ENCODE data around the gene EPHB6. TPM values are rescaled to one million over a fixed set of nuclear protein-coding genes. Genes with fewer than 3 reads are reported as not detected.

The EPHB6 gene
- total RNA-seq, 2 experiments from 2014 or later, result 7.0 TPM

GRCh38 chr7:142865766-142866165 is 10.9 kb downstream of the EPHB6 start:
- Mint-ChIP-seq H3K27me3 (ENCODE audit: low read depth) (no peaks in the 10 kb centered on the region), H3K4me3 (no peak overlapping the region), H3K36me3 (ENCODE audit: low read depth) (no peaks in the 10 kb centered on the region), H3K4me1 (ENCODE audit: low read depth) (peaks cover 6% of the 10 kb centered on the region), H3K27ac (no peak overlapping the region), H3K9me3 (ENCODE audit: insufficient read depth) (no peaks in the 10 kb centered on the region)
- ATAC-seq (no peak), DNase-seq (peak; percentile 14)
- ChIA-PET POLR2A (interaction anchor here (2.1 kb wide), 1 partner anchor 11 kb away, joined by 6 read pairs; the partner anchor contains the start of gene EPHB6), CTCF (interaction anchor here (0.7 to 1.9 kb wide), 7 partner anchors 12 to 335 kb away, joined by 3 to 6 read pairs (median 5); no protein-coding TSS in a partner anchor)

DNA sequence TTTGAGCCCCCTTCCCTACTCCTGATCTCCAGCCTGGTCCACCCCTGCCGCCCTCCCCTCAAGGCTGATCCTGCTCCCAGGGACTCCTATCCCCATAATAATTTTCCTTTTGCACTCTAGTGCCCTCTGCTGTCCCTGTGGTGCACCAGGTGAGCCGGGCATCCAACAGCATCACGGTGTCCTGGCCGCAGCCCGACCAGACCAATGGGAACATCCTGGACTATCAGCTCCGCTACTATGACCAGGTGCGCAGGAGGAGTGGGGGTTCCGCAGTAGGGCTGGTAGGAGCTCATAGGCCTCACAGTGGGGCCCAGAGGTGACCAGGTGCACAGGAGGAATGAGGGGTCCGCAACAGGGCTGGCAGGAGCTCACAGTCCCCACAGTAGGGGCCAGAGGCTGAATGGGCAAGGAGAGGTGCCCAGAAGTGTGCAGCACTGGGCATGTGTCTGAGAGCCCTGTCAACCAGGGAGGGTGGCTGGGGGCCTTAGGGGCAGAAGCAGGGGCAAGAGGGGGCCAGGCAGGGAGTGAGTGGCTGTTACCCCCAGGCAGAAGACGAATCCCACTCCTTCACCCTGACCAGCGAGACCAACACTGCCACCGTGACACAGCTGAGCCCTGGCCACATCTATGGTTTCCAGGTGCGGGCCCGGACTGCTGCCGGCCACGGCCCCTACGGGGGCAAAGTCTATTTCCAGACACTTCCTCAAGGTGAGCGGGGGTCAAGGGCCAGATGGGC is 11.7 kb downstream of the EPHB6 start:
- H3K4me1 Mint-ChIP-seq (ENCODE audit: low read depth), result peaks cover 6% of the 10 kb centered on the region
- CTCF ChIA-PET, result interaction anchor here (0.7 to 1.9 kb wide), 7 partner anchors 13 to 336 kb away, joined by 3 to 6 read pairs (median 5); no protein-coding TSS in a partner anchor
- H3K27ac Mint-ChIP-seq, result no peak overlapping the region
- H3K9me3 Mint-ChIP-seq (ENCODE audit: insufficient read depth), result no peaks in the 10 kb centered on the region
- peak; percentile 22 for DNase-seq
- POLR2A ChIA-PET, result no interaction called here
- H3K4me3 Mint-ChIP-seq, result no peak overlapping the region
- ATAC-seq, result no peak
- H3K27me3 Mint-ChIP-seq (ENCODE audit: low read depth), result no peaks in the 10 kb centered on the region
- H3K36me3 Mint-ChIP-seq (ENCODE audit: low read depth), result no peaks in the 10 kb centered on the region

DNA sequence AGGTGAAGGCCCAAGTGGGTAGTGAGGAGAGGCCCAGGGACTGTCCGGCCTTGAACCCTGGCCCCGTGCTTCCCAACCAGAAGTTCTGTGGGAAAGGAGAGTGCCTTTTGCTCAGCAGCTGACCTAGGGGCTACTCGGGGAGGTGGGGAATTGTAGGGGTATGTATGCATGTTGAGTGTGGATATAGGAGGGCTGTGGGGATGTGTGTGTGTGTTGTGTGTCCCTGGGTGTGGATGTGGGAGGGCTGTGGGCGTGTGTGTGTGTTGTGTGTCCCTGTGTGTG is 12.2 kb downstream of the EPHB6 start:
- Mint-ChIP-seq H3K4me3 (no peak overlapping the region), H3K27me3 (ENCODE audit: low read depth) (no peaks in the 10 kb centered on the region), H3K4me1 (ENCODE audit: low read depth) (peaks cover 6% of the 10 kb centered on the region), H3K9me3 (ENCODE audit: insufficient read depth) (no peaks in the 10 kb centered on the region), H3K27ac (no peak overlapping the region), H3K36me3 (ENCODE audit: low read depth) (no peaks in the 10 kb centered on the region)
- POLR2A ChIA-PET, result no interaction called here
- ATAC-seq, result no peak
- CTCF ChIA-PET, result interaction anchor here (0.7 to 1.9 kb wide), 4 partner anchors 15 to 324 kb away, joined by 3 to 6 read pairs (median 6); no protein-coding TSS in a partner anchor
- peak; percentile 17 for DNase-seq

DNA sequence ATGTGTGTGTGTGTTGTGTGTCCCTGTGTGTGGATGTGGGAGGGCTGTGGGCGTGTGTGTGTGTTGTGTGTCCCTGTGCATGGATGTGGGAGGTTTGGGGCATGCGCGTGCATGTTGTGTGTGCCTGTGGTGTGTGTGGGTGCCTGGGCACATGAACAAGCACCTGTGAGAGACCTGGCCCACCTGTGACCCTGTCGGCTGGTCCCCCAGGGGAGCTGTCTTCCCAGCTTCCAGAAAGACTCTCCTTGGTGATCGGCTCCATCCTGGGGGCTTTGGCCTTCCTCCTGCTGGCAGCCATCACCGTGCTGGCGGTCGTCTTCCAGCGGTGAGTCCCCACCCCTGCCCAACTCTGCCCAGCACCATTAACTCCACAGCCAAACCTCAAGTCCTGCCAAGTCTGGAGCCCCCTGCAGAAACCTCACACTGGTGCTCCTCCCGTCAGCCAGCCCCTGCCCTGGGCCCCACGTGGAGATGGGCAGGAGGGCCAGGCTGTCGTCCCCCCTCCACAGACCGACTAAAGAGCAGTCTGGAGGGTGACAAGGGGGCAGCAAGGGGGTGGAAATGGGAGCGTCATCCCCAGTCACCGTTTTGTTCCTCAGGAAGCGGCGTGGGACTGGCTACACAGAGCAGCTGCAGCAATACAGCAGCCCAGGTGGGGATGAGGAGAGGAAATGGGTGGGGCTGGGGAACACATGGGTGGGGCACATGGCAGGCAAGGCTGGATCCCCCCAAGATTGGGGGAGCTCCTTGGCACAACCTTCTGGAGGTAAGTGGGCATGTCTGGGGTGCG is 12.7 kb downstream of the EPHB6 start:
- ATAC-seq (no peak), DNase-seq (peak; percentile 12)
- ChIA-PET POLR2A (no interaction called here), CTCF (interaction anchor here (0.7 to 1.6 kb wide), 2 partner anchors 16 to 324 kb away, joined by 3 to 6 read pairs; no protein-coding TSS in a partner anchor)
- H3K9me3 Mint-ChIP-seq (ENCODE audit: insufficient read depth), result no peaks in the 10 kb centered on the region
- no peaks in the 10 kb centered on the region for H3K27me3 Mint-ChIP-seq (ENCODE audit: low read depth)
- H3K36me3 Mint-ChIP-seq (ENCODE audit: low read depth), result no peaks in the 10 kb centered on the region
- no peak overlapping the region for H3K27ac Mint-ChIP-seq
- no peak overlapping the region for H3K4me3 Mint-ChIP-seq
- peaks cover 6% of the 10 kb centered on the region for H3K4me1 Mint-ChIP-seq (ENCODE audit: low read depth)

DNA sequence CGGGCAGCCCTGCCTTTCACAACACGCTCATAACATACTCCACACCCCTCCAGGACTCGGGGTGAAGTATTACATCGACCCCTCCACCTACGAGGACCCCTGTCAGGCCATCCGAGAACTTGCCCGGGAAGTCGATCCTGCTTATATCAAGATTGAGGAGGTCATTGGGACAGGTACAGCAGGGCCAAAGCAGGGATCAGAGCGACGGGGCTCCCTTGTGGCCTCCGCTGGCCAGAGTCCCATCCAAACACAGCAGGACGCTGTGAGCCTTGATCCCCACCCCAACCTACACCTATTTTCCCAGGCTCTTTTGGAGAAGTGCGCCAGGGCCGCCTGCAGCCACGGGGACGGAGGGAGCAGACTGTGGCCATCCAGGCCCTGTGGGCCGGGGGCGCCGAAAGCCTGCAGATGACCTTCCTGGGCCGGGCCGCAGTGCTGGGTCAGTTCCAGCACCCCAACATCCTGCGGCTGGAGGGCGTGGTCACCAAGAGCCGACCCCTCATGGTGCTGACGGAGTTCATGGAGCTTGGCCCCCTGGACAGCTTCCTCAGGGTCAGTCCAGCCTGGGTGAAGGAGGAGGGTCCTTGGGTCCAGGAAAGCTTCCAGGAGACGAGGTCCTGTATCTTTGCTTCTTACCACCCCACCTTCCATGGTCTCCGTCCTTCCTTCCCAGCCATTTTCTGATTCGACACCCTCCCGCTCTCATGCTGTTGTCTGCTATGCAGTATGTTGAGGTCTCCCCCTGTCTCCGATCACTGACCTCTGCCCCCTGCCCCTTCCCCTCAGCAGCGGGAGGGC is 13.5 kb downstream of the EPHB6 start:
- Mint-ChIP-seq H3K4me3 (no peak overlapping the region), H3K36me3 (ENCODE audit: low read depth) (no peaks in the 10 kb centered on the region), H3K27ac (no peak overlapping the region), H3K4me1 (ENCODE audit: low read depth) (peaks cover 6% of the 10 kb centered on the region), H3K9me3 (ENCODE audit: insufficient read depth) (no peaks in the 10 kb centered on the region), H3K27me3 (ENCODE audit: low read depth) (no peaks in the 10 kb centered on the region)
- DNase-seq (peak; percentile 9), ATAC-seq (no peak)
- ChIA-PET CTCF (no interaction called here), POLR2A (no interaction called here)

DNA sequence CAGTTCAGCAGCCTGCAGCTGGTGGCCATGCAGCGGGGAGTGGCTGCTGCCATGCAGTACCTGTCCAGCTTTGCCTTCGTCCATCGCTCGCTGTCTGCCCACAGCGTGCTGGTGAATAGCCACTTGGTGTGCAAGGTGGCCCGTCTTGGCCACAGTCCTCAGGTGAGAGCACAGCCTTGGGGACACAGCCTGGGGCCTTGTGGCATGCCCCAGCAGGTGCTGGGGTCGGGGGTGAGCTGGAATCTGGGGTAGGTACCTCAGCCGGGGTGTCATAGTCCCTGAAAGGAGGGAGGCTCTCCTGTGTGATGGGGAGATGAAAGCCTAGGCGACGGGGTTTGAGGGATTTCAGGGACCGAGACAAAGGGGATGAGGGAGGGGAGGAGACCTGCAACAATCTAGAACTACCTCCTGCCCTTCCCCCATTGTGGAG is 14.1 kb downstream of the EPHB6 start:
- no peaks in the 10 kb centered on the region for H3K27me3 Mint-ChIP-seq (ENCODE audit: low read depth)
- ChIA-PET CTCF (no interaction called here), POLR2A (no interaction called here)
- ATAC-seq, result no peak
- no peak overlapping the region for H3K27ac Mint-ChIP-seq
- no peak overlapping the region for H3K4me3 Mint-ChIP-seq
- H3K4me1 Mint-ChIP-seq (ENCODE audit: low read depth), result peaks cover 6% of the 10 kb centered on the region
- no peak for DNase-seq
- H3K36me3 Mint-ChIP-seq (ENCODE audit: low read depth), result no peaks in the 10 kb centered on the region
- H3K9me3 Mint-ChIP-seq (ENCODE audit: insufficient read depth), result no peaks in the 10 kb centered on the region

DNA sequence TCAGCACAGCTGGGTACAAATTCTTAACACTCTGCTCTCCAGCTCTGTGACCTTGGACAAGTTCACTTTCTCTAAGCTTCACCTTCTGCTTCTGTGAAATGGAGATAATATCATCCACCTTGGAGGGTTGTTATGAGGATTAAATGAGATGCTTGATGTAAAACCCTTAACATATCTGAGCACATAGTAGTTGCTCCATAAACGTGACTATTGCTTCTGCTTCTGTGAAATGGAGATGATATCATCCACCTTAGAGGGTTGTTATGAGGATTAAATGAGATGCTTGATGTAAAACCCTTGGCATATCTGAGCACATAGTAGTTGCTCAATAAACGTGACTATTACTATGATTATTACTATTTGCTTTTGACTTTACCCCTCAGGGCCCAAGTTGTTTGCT is 14.6 kb downstream of the EPHB6 start:
- peak overlapping the region; percentile 25 for H3K27ac Mint-ChIP-seq
- H3K27me3 Mint-ChIP-seq (ENCODE audit: low read depth), result no peaks in the 10 kb centered on the region
- H3K36me3 Mint-ChIP-seq (ENCODE audit: low read depth), result no peaks in the 10 kb centered on the region
- no peak for DNase-seq
- H3K4me3 Mint-ChIP-seq, result no peak overlapping the region
- ATAC-seq, result no peak
- ChIA-PET POLR2A (no interaction called here), CTCF (interaction anchor here (4.1 kb wide), 1 partner anchor 12 kb away, joined by 19 read pairs; no protein-coding TSS in a partner anchor)
- peaks cover 6% of the 10 kb centered on the region for H3K4me1 Mint-ChIP-seq (ENCODE audit: low read depth)
- H3K9me3 Mint-ChIP-seq (ENCODE audit: insufficient read depth), result no peaks in the 10 kb centered on the region

- CTCF ChIA-PET, result interaction anchor here (4.1 kb wide), 1 partner anchor 11 kb away, joined by 19 read pairs; no protein-coding TSS in a partner anchor
- ATAC-seq (no peak), DNase-seq (no peak)
- POLR2A ChIA-PET, result interaction anchor here (0.6 kb wide), 1 partner anchor 16 kb away, joined by 3 read pairs; no protein-coding TSS in a partner anchor
- Mint-ChIP-seq H3K4me1 (ENCODE audit: low read depth) (peaks cover 6% of the 10 kb centered on the region), H3K9me3 (ENCODE audit: insufficient read depth) (no peaks in the 10 kb centered on the region), H3K27me3 (ENCODE audit: low read depth) (no peaks in the 10 kb centered on the region), H3K4me3 (no peak overlapping the region), H3K27ac (no peak overlapping the region), H3K36me3 (ENCODE audit: low read depth) (no peaks in the 10 kb centered on the region)
Observed at GRCh38 chr7:142870147-142870559, 15.3 kb downstream of the EPHB6 start.

DNA sequence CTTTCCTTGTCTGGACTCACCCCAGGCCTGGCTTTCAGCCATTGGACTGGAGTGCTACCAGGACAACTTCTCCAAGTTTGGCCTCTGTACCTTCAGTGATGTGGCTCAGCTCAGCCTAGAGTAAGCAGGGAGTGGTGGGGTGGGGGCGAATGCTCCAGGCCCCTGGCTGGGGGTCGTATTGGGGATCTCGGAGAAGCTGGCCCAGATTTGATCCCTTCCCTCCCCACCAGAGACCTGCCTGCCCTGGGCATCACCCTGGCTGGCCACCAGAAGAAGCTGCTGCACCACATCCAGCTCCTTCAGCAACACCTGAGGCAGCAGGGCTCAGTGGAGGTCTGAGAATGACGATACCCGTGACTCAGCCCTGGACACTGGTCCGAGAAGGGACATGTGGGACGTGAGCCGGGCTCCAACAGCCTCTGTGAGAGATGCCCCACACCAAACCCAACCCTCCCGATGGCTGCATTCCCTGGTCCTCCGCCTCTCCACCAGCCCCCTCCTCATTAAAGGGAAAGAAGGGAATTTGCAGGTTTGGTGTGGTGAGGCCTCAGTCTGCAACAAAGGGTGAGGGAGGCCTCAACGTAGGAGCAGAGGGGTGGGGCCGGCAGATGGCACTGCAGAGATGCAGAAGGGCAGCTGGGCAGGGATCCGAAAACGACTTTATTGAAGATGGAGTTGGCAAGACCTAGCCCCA is 15.8 kb downstream of the EPHB6 start:
- ChIA-PET CTCF (interaction anchor here (1.2 to 4.1 kb wide), 2 partner anchors 11 to 16 kb away, joined by 3 to 19 read pairs; no protein-coding TSS in a partner anchor), POLR2A (interaction anchor here (0.6 kb wide), 1 partner anchor 17 kb away, joined by 3 read pairs; no protein-coding TSS in a partner anchor)
- no peaks in the 10 kb centered on the region for H3K9me3 Mint-ChIP-seq (ENCODE audit: insufficient read depth)
- H3K27ac Mint-ChIP-seq, result no peak overlapping the region
- no peaks in the 10 kb centered on the region for H3K36me3 Mint-ChIP-seq (ENCODE audit: low read depth)
- ATAC-seq (no peak), DNase-seq (no peak)
- no peak overlapping the region for H3K4me3 Mint-ChIP-seq
- H3K27me3 Mint-ChIP-seq (ENCODE audit: low read depth), result no peaks in the 10 kb centered on the region
- peaks cover 4% of the 10 kb centered on the region for H3K4me1 Mint-ChIP-seq (ENCODE audit: low read depth)

GRCh38 chr7:142871260-142872105 is 16.6 kb downstream of the EPHB6 start:
- Mint-ChIP-seq H3K27me3 (ENCODE audit: low read depth) (no peaks in the 10 kb centered on the region), H3K9me3 (ENCODE audit: insufficient read depth) (no peaks in the 10 kb centered on the region), H3K4me1 (ENCODE audit: low read depth) (no peaks in the 10 kb centered on the region), H3K36me3 (ENCODE audit: low read depth) (no peaks in the 10 kb centered on the region), H3K4me3 (no peak overlapping the region), H3K27ac (no peak overlapping the region)
- no peak for ATAC-seq
- DNase-seq, result no peak
- POLR2A ChIA-PET, result no interaction called here
- CTCF ChIA-PET, result interaction anchor here (1.2 to 4.1 kb wide), 8 partner anchors 10 to 552 kb away, joined by 3 to 23 read pairs (median 6); no protein-coding TSS in a partner anchor
